Lung (tissue), 12 donors: ENCODE results near the gene OS9. TPM values are rescaled to one million over a fixed set of nuclear protein-coding genes. Genes with fewer than 3 reads are reported as not detected.
"Not testable (repeated sequence)": the region's sequence is repeated elsewhere in the genome, so short reads cannot be mapped to it uniquely, and the experiment has no call there.

Experiments
- ATAC-seq: fragments of 200-7000 bp; cut with Tn5 transposase; one replicate; pipeline ENCODE4 v1.9.1; 2020; ENCODE audit warnings: moderate number of reproducible peaks; ENCODE audit not compliant: insufficient read depth, low FRiP score
- DNase-seq, 3 donors: peaks; one replicate each; pipeline ENCODE4 v3.0.0-alpha.2; 2013 to 2017
- H3K27ac ChIP-seq, 2 donors: one replicate each; pipeline ENCODE4 v1.5.1; 2013; ENCODE audit warnings: mild to moderate bottlenecking in 2 of 2, moderate library complexity in 2 of 2, control low read depth in 1 of 2, inconsistent platforms in 1 of 2, low read depth in 1 of 2, low read length in 1 of 2
- H3K27me3 ChIP-seq, 3 donors: one replicate each; pipeline ENCODE4 v1.5.1; 2013; ENCODE audit warnings: low read length in 2 of 3; ENCODE audit not compliant: control insufficient read depth in 3 of 3, insufficient read depth in 3 of 3
- H3K36me3 ChIP-seq, 4 donors: one replicate each; pipeline ENCODE4 v1.5.1; 2013; ENCODE audit warnings: low read length in 4 of 4, mild to moderate bottlenecking in 1 of 4, moderate library complexity in 1 of 4; ENCODE audit not compliant: control insufficient read depth in 4 of 4, insufficient read depth in 4 of 4
- H3K4me1 ChIP-seq, 5 donors: one replicate each; pipeline ENCODE4 v1.5.1; 2013; ENCODE audit warnings: low read length in 5 of 5, mild to moderate bottlenecking in 2 of 5, moderate library complexity in 1 of 5; ENCODE audit not compliant: control insufficient read depth in 5 of 5, insufficient read depth in 5 of 5
- H3K4me3 ChIP-seq: one replicate; pipeline ENCODE4 v1.5.1; 2013; ENCODE audit warnings: mild to moderate bottlenecking, control low read depth, moderate library complexity
- H3K9ac ChIP-seq, 2 donors: one replicate each; pipeline ENCODE4 v1.5.1; 2013; ENCODE audit warnings: low read length in 2 of 2, control low read depth in 1 of 2; ENCODE audit not compliant: insufficient read depth in 1 of 2
- H3K9me3 ChIP-seq, 4 donors: one replicate each; pipeline ENCODE4 v1.5.1; 2013; ENCODE audit warnings: low read length in 3 of 4, mild to moderate bottlenecking in 1 of 4, moderate library complexity in 1 of 4; ENCODE audit not compliant: control insufficient read depth in 4 of 4, insufficient read depth in 3 of 4
- CTCF ChIP-seq: IDR thresholded peaks from 2 replicates; pipeline ENCODE4 v1.5.1; 2012; ENCODE audit warnings: mild to moderate bottlenecking; ENCODE audit errors: control extremely low read depth, extremely low read depth
- WGBS, 2 donors: extraction: QIAGEN DNeasy Blood & Tissue Kit; methylation state at CpG; one replicate each; pipeline ENCODE4 v1.1.7; 2013; 5-methylcytosine and 5-hydroxymethylcytosine counted together
- polyA plus RNA-seq, 2 donors: library from polyadenylated mRNA; stranded (reverse); fragments of 200-250 nt; gene quantifications; one replicate each; pipeline ENCODE4 v1.2.1, GENCODE V29; 2013
- total RNA-seq, 2 donors: library from RNA; depleted of rRNA in 1 of 2; stranded (reverse); fragments of >200 nt in 1 of 2; gene quantifications; one replicate each; pipeline ENCODE4 v1.2.1, GENCODE V29; 2014 to 2021
- donor health status: control.
- donor health status: control.
- donor health status: Bipolar disorder and iron deficiency.
- donor health status: healthy.
- donor health status: DM: yes; HTN: yes; CAD: no.

OS9 gene
- total and polyA plus RNA-seq, 4 donors: 144 to 356 (median 249) TPM

- no peak overlapping the region for H3K27ac ChIP-seq
- ATAC-seq (no peak), DNase-seq (no peak)
- H3K4me1 ChIP-seq: peaks cover 0 to 5% (median 0%) of the 10 kb centered on the region in 5 donors
- WGBS, 2 donors: 96 to 98% methylated on average over 15 of the region's 15 CpGs
- H3K36me3 ChIP-seq: peaks cover 25 to 60% (median 31%) of the 10 kb centered on the region in 4 donors
- H3K4me3 ChIP-seq: no peak overlapping the region
- TF ChIP-seq CTCF: no peak
- no peaks in the 10 kb centered on the region for H3K27me3 ChIP-seq
- H3K9me3 ChIP-seq: peaks cover 0 to 2% (median 0%) of the 10 kb centered on the region in 4 donors
- no peak overlapping the region for H3K9ac ChIP-seq
Measured at GRCh38 chr12:57718641-57719528, 25.0 kb downstream of the OS9 start.

GRCh38 chr12:57719777-57720605, 26.1 kb downstream of the OS9 start:
- no peak overlapping the region for H3K27ac ChIP-seq
- H3K4me1 ChIP-seq: peaks cover 0 to 5% (median 0%) of the 10 kb centered on the region in 5 donors
- no peak overlapping the region for H3K9ac ChIP-seq
- no peak for TF ChIP-seq CTCF
- ATAC-seq (no peak), DNase-seq (no peak)
- WGBS, 2 donors: 95% methylated on average over 20 of the region's 20 CpGs
- peaks cover 20 to 56% (median 31%) of the 10 kb centered on the region in 4 donors for H3K36me3 ChIP-seq
- H3K9me3 ChIP-seq: peaks cover 0 to 2% (median 0%) of the 10 kb centered on the region in 4 donors
- H3K27me3 ChIP-seq: peaks cover 0 to 3% (median 2%) of the 10 kb centered on the region in 3 donors
- H3K4me3 ChIP-seq: no peak overlapping the region

- no peak overlapping the region for H3K4me3 ChIP-seq
- TF ChIP-seq CTCF: no peak
- no peak overlapping the region for H3K9ac ChIP-seq
- peaks cover 0 to 2% (median 0%) of the 10 kb centered on the region in 4 donors for H3K9me3 ChIP-seq
- ATAC-seq (no peak), DNase-seq (no peak)
- peaks cover 17 to 50% (median 28%) of the 10 kb centered on the region in 4 donors for H3K36me3 ChIP-seq
- H3K4me1 ChIP-seq: peaks cover 0 to 6% (median 0%) of the 10 kb centered on the region in 5 donors
- 85 to 92% methylated on average over 11 of the region's 11 CpGs for WGBS, 2 donors
- H3K27me3 ChIP-seq: peaks cover 0 to 7% (median 4%) of the 10 kb centered on the region in 3 donors
- no peak overlapping the region for H3K27ac ChIP-seq
Measured at GRCh38 chr12:57720606-57721595, 27.0 kb downstream of the OS9 start.

GRCh38 chr12:57721846-57722608, 28.1 kb downstream of the OS9 start:
- DNase-seq, H3K9ac ChIP-seq, H3K9me3 ChIP-seq, ATAC-seq, H3K27ac ChIP-seq, H3K4me3 ChIP-seq: not testable (repeated sequence)
- 95 to 96% methylated on average over 16 of the region's 16 CpGs for WGBS, 2 donors
- Histone ChIP-seq H3K27me3 (peaks cover 0 to 15% (median 6%) of the 10 kb centered on the region in 3 donors), H3K4me1 (peaks cover 0 to 18% (median 0%) of the 10 kb centered on the region in 5 donors), H3K36me3 (peaks cover 14 to 40% (median 24%) of the 10 kb centered on the region in 4 donors)
